NB4 (cell line): Measurements from ENCODE around the gene OR5A2.

Experiments used
- DNase-seq: peaks from one replicate; pipeline ENCODE4 v3.0.0; 2010; ENCODE audit warnings: low read depth
- H3K4me3 ChIP-seq: one replicate; pipeline ENCODE4 v1.5.1; 2011; ENCODE audit warnings: mild to moderate bottlenecking, low read depth, low read length, moderate library complexity
- CTCF ChIP-seq: IDR thresholded peaks from one replicate; pipeline ENCODE4 v1.5.1; 2012; ENCODE audit warnings: low read depth, low read length
- MAX ChIP-seq: IDR thresholded peaks from 2 replicates; pipeline ENCODE4 v1.6.1; 2011; ENCODE audit warnings: low read depth, low read length
- MYC ChIP-seq: IDR thresholded peaks from 2 replicates; pipeline ENCODE4 v1.6.1; 2011; ENCODE audit warnings: low read depth, low read length
- POLR2A ChIP-seq: IDR thresholded peaks from 2 replicates; pipeline ENCODE4 v1.6.1; 2011; ENCODE audit warnings: mild to moderate bottlenecking; ENCODE audit not compliant: insufficient read length; ENCODE audit errors: extremely low read depth

The OR5A2 gene

DNA sequence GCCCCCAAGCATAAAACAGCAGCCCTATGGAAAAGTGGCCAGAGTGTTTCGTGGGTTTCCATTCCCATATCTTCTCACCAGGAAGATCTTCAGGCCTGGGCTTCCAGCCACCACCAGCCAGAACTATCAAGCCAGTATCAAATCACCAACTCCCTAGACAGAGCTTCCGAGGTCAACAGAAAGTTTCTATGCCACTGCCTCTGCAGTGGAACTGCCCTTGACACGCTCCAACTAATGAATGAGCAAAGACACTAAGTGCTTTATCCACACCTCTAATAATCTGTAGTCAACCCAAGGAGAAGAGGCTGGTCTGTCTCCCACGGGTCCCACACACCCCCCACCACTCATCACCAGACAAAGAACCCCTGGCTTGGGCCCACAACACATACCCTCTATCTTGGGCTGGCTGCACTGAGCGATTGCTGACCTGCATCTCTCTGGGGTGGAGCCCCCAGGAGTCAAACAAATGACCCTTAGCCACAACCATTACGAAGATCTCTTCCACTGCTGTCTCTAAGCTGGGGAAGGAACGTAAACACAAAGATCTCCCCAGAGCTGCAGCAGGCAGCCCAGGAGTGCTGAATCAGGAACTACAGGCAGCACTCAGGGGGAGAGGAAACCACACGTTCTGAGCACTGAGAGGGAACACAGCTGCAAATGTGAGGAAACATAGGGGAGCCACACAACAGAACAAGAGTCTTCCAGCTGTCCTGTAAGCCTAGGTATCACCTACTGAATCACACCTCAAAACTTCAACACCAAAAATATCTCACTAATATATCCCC lies 57.8 kb downstream of the OR5A2 start:
- peak; percentile 18 for DNase-seq
- H3K4me3 ChIP-seq, result no peak overlapping the region
- TF ChIP-seq MAX (no peak), POLR2A (no peak), MYC (no peak), CTCF (no peak)
